Measurements from ENCODE around the gene ELMO1.

The ELMO1 gene

DNA sequence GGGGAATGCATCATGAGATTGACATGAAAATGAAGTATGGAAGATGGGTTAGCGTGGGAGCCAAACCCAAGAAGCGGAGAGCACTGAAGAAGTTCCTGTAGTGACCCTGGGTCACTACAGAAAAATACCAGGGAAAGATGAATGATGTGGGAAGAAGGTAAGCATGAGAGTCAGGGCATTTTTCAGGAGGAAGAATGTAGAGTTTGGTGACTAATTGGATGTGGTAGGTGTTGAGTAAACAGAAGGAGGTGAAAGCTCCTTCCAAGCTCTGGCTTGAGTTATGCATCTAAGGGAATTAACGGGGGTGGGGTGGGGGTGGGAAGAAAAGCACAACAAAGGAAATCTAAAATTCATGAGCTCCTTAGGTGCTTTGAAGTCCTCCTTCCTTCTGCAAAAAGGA, 486.3 kb downstream of the ELMO1 start:
- H3K4me3 ChIP-seq (ENCODE audit: low read length) = no peak overlapping the region
- no peak for DNase-seq (ENCODE audit: low read depth)
- TF ChIP-seq, protein P1, sequence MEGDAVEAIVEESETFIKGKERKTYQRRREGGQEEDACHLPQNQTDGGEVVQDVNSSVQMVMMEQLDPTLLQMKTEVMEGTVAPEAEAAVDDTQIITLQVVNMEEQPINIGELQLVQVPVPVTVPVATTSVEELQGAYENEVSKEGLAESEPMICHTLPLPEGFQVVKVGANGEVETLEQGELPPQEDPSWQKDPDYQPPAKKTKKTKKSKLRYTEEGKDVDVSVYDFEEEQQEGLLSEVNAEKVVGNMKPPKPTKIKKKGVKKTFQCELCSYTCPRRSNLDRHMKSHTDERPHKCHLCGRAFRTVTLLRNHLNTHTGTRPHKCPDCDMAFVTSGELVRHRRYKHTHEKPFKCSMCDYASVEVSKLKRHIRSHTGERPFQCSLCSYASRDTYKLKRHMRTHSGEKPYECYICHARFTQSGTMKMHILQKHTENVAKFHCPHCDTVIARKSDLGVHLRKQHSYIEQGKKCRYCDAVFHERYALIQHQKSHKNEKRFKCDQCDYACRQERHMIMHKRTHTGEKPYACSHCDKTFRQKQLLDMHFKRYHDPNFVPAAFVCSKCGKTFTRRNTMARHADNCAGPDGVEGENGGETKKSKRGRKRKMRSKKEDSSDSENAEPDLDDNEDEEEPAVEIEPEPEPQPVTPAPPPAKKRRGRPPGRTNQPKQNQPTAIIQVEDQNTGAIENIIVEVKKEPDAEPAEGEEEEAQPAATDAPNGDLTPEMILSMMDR (conservative IDR thresholded peaks at IDR 0.05; ENCODE audit: low read length) = no peak

DNA sequence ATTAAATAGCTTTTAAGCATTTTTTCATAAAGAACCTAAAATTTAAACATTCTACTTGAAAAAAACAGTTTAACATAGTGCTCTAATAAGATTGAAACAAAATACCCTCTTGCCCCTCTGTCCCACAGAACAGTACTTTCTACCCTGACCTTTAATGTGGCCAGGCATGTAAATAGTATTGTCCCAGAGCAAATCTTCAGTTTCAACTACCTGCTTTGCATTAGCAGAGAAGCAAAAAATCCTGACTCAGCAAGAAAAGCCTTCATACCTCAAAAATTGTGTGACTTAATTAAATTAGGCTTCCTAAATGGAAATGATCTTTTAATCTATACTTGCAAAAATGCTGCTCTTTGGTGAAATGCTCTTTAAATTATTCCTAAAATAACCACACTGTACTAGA, 487.0 kb downstream of the ELMO1 start:
- TF ChIP-seq, protein P1 (conservative IDR thresholded peaks at IDR 0.05; ENCODE audit: low read length) = no peak
- DNase-seq (ENCODE audit: low read depth) = no peak
- no peak overlapping the region for H3K4me3 ChIP-seq (ENCODE audit: low read length)

DNA sequence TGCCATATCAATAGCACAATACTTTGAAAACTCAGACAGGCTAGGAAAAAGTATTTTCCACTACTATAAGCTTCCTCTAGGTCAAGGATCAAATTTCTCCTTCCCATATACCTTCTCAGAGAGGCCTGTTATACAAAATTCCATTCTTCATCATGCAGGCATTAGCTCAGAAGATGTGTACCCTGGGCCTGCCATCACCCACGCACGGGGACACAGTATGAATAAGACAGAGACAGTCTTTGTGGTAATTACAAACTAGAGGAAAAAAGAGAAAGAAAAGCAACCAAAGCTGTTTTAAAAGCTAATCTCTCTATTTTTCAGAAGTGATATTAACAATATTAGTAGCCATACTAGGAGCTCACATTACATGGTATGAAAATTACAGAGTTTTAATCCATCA, 487.6 kb downstream of the ELMO1 start:
- no peak for DNase-seq (ENCODE audit: low read depth)
- TF ChIP-seq, protein P1 (conservative IDR thresholded peaks at IDR 0.05; ENCODE audit: low read length) = no peak
- no peak overlapping the region for H3K4me3 ChIP-seq (ENCODE audit: low read length)

DNA sequence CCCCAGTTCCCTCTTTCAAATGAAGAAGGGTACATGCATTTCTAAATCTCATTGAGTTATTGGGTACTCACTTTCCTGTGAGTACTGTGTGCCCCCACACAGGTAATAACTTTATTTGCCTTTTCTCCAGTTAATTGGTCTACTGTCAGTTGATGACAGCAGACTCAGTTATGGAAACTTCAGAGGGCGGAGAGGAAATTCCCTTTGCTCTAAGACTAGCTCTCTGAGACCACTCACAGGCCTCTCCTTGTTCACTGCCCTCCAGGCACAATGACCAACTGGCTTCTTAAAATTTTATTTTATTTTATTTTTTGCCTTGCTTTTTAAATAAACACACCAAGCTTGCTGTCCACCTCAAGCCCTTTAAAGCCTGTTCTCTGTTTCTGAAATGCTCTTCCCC, 488.6 kb downstream of the ELMO1 start:
- TF ChIP-seq, protein P1 (conservative IDR thresholded peaks at IDR 0.05; ENCODE audit: low read length) = no peak
- DNase-seq (ENCODE audit: low read depth) = no peak

DNA sequence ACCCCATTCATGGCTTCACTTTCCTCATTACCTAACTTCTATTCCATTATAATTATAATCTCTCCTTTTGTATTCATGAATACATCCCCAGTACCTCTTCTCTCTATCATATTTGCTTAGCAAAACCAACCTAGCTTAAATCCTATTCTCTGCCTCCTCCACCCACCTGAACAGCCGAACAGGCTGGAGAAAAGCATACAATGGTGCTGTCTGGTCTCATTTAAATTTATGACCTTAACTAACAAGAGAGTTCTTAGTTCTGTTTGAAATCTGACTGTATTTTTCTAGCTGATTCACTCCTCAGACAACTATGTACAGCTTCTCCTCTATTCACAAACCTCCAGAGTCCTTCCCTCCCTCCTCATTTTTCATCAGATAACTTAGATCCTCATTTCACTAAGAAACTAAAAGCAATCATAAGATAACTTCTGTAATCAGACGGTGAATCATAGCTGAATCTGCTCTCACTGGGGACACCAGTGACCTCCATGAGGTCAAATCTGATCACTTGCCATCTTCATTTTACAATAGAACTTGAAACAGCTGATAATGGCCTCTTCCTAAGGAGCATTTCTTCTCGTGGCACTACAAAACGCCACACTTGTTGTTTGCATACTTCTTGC, 490.4 kb downstream of the ELMO1 start:
- TF ChIP-seq, protein P1 (conservative IDR thresholded peaks at IDR 0.05; ENCODE audit: low read length) = no peak
- H3K4me3 ChIP-seq (ENCODE audit: low read length) = no peak overlapping the region
- DNase-seq (ENCODE audit: low read depth) = no peak

More for the DNA sequence above, 488.6 kb downstream of the ELMO1 start:
- H3K4me3 ChIP-seq (ENCODE audit: low read length) = no peak overlapping the region

DNA sequence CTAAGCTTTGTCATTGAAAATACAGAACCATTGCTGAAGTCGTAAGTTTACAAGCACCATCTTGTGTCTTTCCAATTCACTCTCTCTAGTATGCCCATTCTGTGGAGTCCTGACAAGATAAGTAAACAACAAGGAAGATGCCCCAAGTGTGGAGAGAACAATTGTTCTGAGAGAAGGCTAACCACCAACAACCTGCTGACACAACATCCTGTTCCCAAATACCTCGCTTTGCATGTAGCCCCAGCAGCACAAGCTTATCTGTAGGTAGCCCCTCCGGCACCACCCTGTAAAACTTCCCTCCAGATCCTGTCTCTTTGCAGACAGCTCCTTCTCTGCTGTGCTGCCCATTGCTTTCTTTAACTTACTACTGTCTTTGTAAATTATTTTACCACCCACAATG, 491.0 kb downstream of the ELMO1 start:
- DNase-seq (ENCODE audit: low read depth) = no peak
- no peak overlapping the region for H3K4me3 ChIP-seq (ENCODE audit: low read length)
- TF ChIP-seq, protein P1 (conservative IDR thresholded peaks at IDR 0.05; ENCODE audit: low read length) = no peak

DNA sequence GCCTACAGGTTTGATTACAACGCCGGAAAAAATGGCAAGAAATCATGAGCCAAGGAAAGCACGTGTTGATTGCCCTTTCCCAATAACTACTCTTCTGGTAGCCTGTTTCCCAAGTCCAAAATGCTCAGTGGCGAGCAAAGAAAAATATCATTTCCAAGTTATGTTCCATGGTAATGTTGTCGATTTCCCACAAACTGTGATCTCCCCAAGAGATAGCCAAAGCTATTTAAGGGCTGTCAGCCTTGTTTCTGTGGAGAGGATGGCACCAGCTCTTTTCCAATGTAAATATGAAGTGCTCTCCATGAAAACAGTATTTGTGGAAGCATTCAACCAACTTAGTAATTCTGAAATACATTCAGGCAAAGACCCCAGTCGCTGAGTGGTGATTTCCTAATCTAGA, 491.9 kb downstream of the ELMO1 start:
- no peak overlapping the region for H3K4me3 ChIP-seq (ENCODE audit: low read length)
- no peak for DNase-seq (ENCODE audit: low read depth)
- TF ChIP-seq, protein P1 (conservative IDR thresholded peaks at IDR 0.05; ENCODE audit: low read length) = no peak

All from AG10803 (cell line).